ENCODE measurements around the gene PRG2. TPM values are rescaled to one million over a fixed set of nuclear protein-coding genes. Genes with fewer than 3 reads are reported as not detected.

PRG2 gene
- total RNA-seq, 1 donor, result 0.21 TPM

DNA sequence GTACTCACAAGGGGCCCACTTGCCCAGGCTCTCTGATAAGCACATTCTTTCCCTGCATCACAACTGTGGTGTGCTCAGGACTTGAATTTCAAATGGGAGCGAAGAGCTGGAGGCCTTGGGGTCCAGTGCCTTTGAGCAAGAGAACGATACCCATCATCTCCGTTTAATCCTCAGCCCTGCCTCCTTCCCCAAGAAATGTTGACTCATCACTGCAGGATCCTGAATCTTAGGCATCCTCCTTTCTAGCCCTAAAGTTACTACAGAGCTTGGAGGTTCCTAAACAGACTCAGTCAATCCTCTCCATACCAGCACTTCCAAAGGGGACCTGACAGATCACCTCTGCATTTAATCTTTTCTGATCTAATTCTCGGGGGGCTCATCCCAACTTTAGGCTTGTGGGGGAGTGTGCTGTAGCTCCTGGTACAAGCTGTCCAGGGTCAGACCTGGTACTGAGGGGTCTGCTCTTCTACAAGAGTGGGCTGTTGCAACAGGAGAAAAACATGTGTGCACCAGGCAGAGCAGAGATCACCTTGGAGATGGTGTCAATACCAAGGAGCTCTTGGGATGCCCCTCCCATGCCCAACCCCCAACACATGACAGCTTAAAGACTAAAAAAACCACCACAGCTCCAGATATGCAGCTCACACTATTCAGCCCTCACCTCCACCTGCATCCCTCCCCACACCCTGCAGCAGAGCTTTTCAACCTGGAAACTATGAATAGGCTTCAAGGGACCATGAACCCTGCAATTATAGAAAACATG lies 3.9 kb upstream of the PRG2 start:
- Histone ChIP-seq H3K27me3 (ENCODE audit: insufficient read depth, low read length) (no peaks in the 10 kb centered on the region), H3K9me3 (ENCODE audit: low read depth, low read length) (no peaks in the 10 kb centered on the region), H3K4me1 (ENCODE audit: insufficient read depth, low read length) (peaks cover 6% of the 10 kb centered on the region), H3K4me3 (ENCODE audit: low read length) (no peak overlapping the region)

DNA sequence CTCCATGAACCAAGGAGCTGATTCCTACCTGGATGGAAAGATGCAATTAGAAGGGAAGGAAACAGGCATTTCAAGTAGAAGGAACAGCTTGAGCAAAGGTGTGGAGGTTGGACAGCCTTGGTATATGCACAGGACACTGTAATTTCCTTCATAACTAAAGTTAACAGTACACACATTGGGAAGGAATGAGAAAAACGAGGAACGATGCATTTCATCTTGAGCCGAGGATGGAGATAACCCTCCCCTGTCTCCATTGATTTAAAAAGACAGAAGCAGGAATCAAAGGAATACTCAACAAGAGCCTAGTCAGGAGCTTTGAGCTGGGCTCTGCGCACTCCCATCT lies 2.3 kb upstream of the PRG2 start:
- Histone ChIP-seq H3K27me3 (ENCODE audit: insufficient read depth, low read length) (no peaks in the 10 kb centered on the region), H3K4me3 (ENCODE audit: low read length) (no peak overlapping the region), H3K9me3 (ENCODE audit: low read depth, low read length) (no peaks in the 10 kb centered on the region), H3K4me1 (ENCODE audit: insufficient read depth, low read length) (peaks cover 6% of the 10 kb centered on the region)

GRCh38 chr11:57392066-57392762 lies 1.8 kb upstream of the PRG2 start:
- H3K4me1 ChIP-seq (ENCODE audit: insufficient read depth, low read length), result peaks cover 2% of the 10 kb centered on the region
- H3K27me3 ChIP-seq (ENCODE audit: insufficient read depth, low read length), result no peaks in the 10 kb centered on the region
- H3K9me3 ChIP-seq (ENCODE audit: low read depth, low read length), result no peaks in the 10 kb centered on the region
- H3K4me3 ChIP-seq (ENCODE audit: low read length), result no peak overlapping the region

GRCh38 chr11:57391539-57391938 lies 1.1 kb upstream of the PRG2 start:
- Histone ChIP-seq H3K4me1 (ENCODE audit: insufficient read depth, low read length) (no peaks in the 10 kb centered on the region), H3K9me3 (ENCODE audit: low read depth, low read length) (no peaks in the 10 kb centered on the region), H3K4me3 (ENCODE audit: low read length) (no peak overlapping the region)

DNA sequence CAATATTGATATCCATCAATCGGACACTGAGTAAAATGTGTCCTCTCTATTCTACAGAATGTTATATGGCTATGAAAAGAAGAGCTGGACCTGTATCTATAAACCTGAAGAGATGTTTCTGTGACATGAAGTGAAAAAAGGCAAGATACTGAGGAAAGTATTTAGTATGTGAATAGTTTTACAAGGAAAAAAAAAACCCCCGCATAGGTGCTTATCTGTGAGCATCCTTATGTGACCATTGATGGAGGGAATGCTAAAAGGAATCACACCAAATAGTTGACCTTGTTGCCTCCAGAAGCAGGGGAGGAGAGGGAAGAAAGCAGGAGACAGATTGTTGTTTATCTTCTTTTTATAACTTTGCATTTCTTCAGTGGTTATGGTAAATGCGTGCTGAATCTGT lies 661 bp upstream of the PRG2 start:
- Histone ChIP-seq H3K27me3 (ENCODE audit: insufficient read depth, low read length) (no peaks in the 10 kb centered on the region), H3K4me3 (ENCODE audit: low read length) (no peak overlapping the region)

More at GRCh38 chr11:57391539-57391938, 1.1 kb upstream of the PRG2 start:
- no peaks in the 10 kb centered on the region for H3K27me3 ChIP-seq (ENCODE audit: insufficient read depth, low read length)

GRCh38 chr11:57387289-57388030 lies 3.0 kb downstream of the PRG2 start:
- Histone ChIP-seq H3K4me3 (ENCODE audit: low read length) (no peak overlapping the region), H3K27me3 (ENCODE audit: insufficient read depth, low read length) (no peaks in the 10 kb centered on the region), H3K9me3 (ENCODE audit: low read depth, low read length) (no peaks in the 10 kb centered on the region), H3K4me1 (ENCODE audit: insufficient read depth, low read length) (no peaks in the 10 kb centered on the region)

More for the DNA sequence above, 661 bp upstream of the PRG2 start:
- Histone ChIP-seq H3K4me1 (ENCODE audit: insufficient read depth, low read length) (no peaks in the 10 kb centered on the region), H3K9me3 (ENCODE audit: low read depth, low read length) (no peaks in the 10 kb centered on the region)

DNA sequence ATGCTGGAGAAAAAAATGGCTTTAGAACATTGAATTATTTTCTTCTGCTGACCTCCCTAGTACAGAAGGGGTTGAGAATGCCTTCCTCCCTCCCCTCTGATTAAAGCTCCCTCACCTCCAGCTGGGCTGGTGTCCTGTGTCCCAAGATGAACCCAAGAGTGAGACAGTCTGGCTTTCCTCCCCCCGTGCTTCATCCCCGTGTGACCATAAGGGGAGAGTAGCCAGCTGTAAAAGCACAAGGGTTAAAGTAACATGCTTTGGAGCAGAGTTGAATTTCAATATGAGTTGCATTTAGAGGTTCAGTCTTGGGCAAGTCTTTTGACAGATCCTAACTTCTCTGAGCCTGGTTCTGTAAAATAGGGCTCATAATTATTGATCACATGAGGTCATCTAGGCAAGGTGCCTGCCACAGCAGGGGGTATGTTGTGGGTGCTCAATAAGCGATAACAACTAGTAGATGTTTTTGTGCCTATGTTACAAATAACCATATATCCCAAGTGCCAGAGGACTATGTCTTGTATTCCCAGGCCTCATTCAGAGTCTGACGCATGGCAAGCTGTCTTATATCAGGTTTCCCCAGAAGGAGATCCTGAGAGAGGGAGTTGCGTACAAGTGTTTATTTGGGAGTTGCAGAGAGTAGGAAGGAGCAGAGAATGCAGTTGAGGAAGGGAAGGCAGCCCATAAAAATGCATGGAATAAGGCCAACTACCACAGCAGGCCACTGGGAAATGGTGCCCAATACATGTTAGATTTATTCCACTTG lies 4.1 kb downstream of the PRG2 start:
- H3K9me3 ChIP-seq (ENCODE audit: low read depth, low read length), result no peaks in the 10 kb centered on the region
- no peaks in the 10 kb centered on the region for H3K4me1 ChIP-seq (ENCODE audit: insufficient read depth, low read length)
- H3K4me3 ChIP-seq (ENCODE audit: low read length), result no peak overlapping the region
- no peaks in the 10 kb centered on the region for H3K27me3 ChIP-seq (ENCODE audit: insufficient read depth, low read length)

- no peak within 1 kb of the TSS for H3K4me3 ChIP-seq (ENCODE audit: low read length)
- no peaks in the 10 kb centered on the region for H3K4me1 ChIP-seq (ENCODE audit: insufficient read depth, low read length)
- H3K27me3 ChIP-seq (ENCODE audit: insufficient read depth, low read length), result no peaks in the 10 kb centered on the region
- H3K9me3 ChIP-seq (ENCODE audit: low read depth, low read length), result no peaks in the 10 kb centered on the region
These were observed 9.5 kb downstream of the PRG2 start, which contains the start of gene PRG3 for GRCh38 chr11:57380975-57381374. PRG3 (minus strand) TSS chr11:57381150; CDS start chr11:57380708, 442 bp downstream.

DNA sequence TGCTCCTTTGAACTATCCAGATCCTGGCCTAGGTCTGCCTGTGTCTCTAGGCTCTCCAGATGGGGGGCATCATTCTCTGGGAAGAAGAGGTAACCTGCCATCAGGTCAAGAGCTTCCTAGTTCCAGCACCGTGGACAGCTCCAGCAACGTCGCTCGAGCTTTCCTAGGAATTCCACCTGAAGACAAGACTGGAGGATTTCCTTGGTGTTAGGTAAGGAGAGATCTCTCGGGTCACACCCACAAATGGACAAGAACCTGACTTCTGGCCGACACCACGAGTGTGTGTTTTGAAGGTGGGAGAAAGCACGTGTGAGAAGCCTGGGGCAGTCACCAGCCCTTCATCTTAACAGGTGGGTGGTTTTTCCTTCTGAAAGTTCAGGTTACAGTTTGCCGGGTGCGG lies 10.7 kb downstream of the PRG2 start:
- no peak overlapping the region for H3K4me3 ChIP-seq (ENCODE audit: low read length)
- no peaks in the 10 kb centered on the region for H3K27me3 ChIP-seq (ENCODE audit: insufficient read depth, low read length)
- H3K4me1 ChIP-seq (ENCODE audit: insufficient read depth, low read length), result no peaks in the 10 kb centered on the region
- no peaks in the 10 kb centered on the region for H3K9me3 ChIP-seq (ENCODE audit: low read depth, low read length)

DNA sequence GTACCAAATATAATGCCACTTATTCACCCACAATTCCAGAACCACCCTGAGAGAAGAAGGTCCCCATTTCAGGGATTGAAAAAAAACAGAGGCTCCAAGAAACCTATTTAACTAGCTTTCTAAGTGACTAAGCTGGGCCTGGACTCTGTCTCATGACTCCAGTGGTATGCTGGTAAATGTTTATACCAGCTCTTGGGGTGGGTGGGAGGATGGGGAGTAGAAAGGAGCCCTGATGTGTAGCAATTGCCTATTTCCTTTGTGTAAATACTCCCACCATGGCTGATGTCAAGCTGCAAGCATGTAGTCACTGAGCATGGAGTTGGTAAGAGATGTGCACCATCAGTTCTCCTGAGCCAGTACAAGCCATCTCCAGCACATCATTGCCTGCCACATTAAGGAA lies 12.3 kb downstream of the PRG2 start:
- Histone ChIP-seq H3K9me3 (ENCODE audit: low read depth, low read length) (no peaks in the 10 kb centered on the region), H3K27me3 (ENCODE audit: insufficient read depth, low read length) (no peaks in the 10 kb centered on the region), H3K4me1 (ENCODE audit: insufficient read depth, low read length) (no peaks in the 10 kb centered on the region), H3K4me3 (ENCODE audit: low read length) (no peak overlapping the region)

DNA sequence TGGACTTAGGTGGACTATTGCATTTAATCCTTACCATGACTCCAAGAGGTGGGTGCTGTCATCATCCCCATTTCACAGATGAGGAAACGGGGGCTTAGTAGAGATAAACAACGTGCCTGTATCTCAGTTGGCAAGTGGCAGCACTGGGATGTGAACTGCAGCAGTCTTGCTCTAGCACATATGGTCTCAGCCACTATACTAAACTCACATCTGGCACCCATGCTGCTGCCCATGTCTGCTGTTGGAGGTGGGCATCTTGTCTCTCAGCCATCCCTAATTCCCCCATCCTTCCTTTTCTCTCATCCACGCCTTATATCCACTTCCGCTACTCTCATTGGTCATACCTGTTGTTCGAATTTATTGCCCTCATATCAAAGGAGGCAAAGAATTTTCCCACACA lies 13.3 kb downstream of the PRG2 start:
- H3K27me3 ChIP-seq (ENCODE audit: insufficient read depth, low read length), result no peaks in the 10 kb centered on the region
- no peak overlapping the region for H3K4me3 ChIP-seq (ENCODE audit: low read length)
- H3K4me1 ChIP-seq (ENCODE audit: insufficient read depth, low read length), result no peaks in the 10 kb centered on the region
- no peaks in the 10 kb centered on the region for H3K9me3 ChIP-seq (ENCODE audit: low read depth, low read length)

DNA sequence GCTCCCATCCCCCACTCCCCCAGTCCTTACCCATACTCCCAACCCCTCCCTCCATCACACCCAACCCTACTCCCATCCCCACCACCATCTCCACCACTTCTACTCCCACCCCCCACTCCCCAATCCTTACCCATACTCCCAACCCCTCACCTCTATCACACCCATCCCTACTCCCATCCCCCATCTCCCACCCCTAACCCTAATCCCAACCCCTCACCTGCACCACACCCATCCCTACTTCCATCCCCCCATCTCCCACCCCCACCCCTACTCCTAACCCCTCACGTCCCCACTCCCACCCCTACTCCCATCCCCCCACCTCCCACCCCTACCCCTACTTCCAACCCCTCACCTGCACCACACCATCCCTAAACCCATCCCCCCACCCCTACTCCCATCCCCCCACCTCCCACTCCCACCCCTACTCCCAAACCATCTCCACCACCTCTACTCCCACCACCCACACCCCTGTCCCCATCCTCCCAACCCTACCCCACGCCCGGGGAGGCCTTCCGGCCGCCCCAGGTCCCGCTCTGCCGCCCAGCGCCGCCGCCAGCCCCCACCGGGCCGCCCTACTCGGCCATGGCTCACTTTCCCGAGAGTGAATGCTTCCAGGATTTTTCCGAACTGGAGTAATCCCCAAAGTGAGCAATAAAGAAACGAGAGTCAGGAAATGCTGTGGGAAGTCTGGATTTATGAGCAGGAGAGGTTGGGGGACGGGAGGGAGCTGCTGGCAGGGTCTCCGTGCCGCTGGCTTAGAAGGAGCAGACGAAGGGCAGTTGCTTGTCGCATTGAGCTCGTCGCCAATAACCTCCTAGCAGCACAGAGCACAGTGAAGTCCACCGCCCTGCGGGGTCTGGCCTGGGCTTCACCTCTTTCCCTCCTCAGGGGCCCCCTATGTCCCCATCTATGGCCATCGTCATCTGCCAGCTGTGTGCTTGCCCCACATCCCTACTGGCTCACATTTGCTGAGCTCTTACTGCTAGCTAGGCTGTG lies 14.1 kb downstream of the PRG2 start:
- Histone ChIP-seq H3K4me3 (ENCODE audit: low read length) (no peak overlapping the region), H3K27me3 (ENCODE audit: insufficient read depth, low read length) (no peaks in the 10 kb centered on the region), H3K9me3 (ENCODE audit: low read depth, low read length) (no peaks in the 10 kb centered on the region)

DNA sequence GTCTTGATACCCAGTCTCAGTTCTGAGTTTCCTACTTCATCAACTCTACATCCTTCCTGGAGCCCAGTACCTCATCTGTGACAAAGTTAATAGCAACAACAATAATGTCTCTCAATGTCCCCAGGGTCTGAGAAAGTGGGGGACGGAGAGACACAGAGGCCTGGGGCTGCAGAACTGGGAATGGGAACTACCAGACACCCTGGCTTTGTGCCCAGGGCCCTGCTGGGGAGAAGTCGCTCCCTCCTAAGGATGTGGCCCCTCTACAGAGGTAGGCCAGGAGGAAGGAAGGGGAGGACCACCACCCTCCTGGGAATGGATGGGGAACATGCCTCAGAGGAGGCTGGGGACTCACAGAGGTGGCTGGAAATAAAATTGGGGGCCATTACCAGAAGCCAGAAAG lies 15.0 kb downstream of the PRG2 start:
- H3K4me1 ChIP-seq (ENCODE audit: insufficient read depth, low read length), result no peaks in the 10 kb centered on the region
- no peak overlapping the region for H3K4me3 ChIP-seq (ENCODE audit: low read length)
- no peaks in the 10 kb centered on the region for H3K27me3 ChIP-seq (ENCODE audit: insufficient read depth, low read length)
- H3K9me3 ChIP-seq (ENCODE audit: low read depth, low read length), result no peaks in the 10 kb centered on the region

More for the DNA sequence above, 14.1 kb downstream of the PRG2 start:
- no peaks in the 10 kb centered on the region for H3K4me1 ChIP-seq (ENCODE audit: insufficient read depth, low read length)

GRCh38 chr11:57374966-57375365 lies 15.5 kb downstream of the PRG2 start:
- Histone ChIP-seq H3K27me3 (ENCODE audit: insufficient read depth, low read length) (no peaks in the 10 kb centered on the region), H3K9me3 (ENCODE audit: low read depth, low read length) (no peaks in the 10 kb centered on the region), H3K4me3 (ENCODE audit: low read length) (no peak overlapping the region), H3K4me1 (ENCODE audit: insufficient read depth, low read length) (no peaks in the 10 kb centered on the region)

Measured in mononuclear cell (primary cell).